DMS79 (cell line): ENCODE results near the gene RANBP3L.
"Not testable (repeated sequence)": the region's sequence is repeated elsewhere in the genome, so short reads cannot be mapped to it uniquely, and the experiment has no call there.

Experiments used
- DNase-seq: peaks from one replicate; lab custom pipeline; 2025; lab: John Stamatoyannopoulos, UW

The RANBP3L gene

DNA sequence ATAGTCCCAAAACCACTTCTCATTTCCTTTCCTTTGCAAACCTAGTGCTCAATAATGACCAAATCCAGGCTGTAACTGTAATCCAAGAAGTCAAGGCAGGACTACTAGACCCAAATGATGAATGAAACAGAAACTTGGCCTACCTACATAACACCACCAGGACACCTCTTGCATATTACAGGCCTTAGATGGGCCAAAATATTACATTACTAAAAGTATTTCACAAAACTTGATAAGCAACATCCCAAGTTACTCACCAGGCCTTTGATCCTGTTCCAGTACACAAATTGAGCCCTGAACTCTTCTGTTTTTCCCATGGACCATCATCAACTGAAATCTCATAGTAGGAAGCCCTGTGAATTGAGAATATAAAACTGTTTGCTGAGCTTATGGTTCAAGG, 94.8 kb downstream of the RANBP3L start:
- no peak for DNase-seq

DNA sequence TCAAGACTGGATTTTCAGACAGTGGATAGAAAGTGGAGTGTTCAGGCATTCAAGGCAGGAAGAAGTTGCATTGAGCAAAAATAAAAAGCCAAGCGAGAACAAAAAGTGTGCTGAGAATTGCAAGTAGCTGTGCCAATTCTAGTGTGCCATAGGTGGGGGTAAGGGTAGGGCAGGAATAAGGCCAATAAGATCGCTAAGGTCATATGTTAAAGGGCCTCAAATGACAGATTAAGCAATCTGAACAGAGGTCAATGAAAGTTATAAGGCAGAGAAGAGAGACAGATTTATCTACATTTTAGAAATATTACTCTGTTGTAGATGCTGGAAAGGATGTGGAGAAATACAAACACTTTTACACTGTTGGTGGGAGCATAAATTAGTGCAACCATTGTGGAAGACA, 96.4 kb downstream of the RANBP3L start:
- DNase-seq = no peak

DNA sequence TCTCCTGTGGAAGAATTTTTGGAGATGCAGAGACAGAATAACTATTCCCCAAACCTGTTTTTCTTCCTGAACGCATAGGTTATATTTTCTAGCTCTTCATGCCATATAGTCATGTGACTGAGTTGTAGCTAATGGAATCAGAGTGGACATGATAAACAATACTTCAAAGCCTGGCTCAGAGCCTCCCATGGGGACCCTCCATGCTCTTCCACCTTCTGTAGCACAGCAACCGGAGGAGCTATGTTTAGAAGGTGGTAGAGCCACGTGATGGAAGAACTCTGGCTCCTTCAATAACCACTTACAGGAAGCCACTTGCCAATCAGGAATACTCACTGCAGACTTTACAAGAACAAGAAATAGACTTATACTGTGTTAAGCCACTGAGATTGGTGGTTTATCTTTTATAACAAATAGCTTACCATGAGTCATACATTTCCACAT, 99.2 kb downstream of the RANBP3L start:
- no peak for DNase-seq

DNA sequence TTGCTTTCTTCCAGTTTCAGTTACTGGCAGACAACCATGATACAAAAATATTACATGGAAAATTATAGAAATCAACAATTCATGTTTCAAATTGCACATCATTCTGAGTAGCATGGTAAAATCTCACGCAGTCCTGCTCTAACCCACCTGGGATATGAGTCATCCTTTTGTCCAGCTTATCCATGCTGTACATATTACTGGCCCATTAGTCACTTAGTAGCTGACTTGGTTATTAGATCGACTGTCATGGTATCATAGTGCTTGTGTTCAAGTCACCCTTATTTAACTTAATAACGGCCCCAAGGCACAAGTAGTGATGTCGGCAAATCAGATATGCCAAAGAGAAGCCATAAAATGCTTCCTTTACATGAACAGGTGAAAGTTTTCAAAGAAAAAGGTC, 101.2 kb downstream of the RANBP3L start:
- DNase-seq = no peak

DNA sequence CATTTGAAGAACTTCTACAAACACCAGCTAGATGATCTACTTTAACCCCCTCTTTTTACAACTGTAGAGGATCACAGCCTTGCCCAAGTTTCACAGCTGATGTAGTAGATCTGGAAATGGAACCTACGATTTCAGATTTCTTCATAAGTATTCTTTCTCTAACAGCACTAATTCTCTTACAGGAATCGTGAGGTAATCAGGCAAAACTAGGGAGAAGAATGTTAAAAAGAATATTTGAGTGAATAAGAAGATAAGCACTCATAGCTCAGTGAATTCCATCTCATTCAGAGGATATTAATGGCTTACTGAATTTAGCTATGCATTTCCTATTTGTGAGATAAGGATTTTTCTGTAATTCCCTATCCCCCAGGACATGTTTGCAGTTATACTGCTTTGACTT, 102.1 kb downstream of the RANBP3L start:
- DNase-seq = no peak

DNA sequence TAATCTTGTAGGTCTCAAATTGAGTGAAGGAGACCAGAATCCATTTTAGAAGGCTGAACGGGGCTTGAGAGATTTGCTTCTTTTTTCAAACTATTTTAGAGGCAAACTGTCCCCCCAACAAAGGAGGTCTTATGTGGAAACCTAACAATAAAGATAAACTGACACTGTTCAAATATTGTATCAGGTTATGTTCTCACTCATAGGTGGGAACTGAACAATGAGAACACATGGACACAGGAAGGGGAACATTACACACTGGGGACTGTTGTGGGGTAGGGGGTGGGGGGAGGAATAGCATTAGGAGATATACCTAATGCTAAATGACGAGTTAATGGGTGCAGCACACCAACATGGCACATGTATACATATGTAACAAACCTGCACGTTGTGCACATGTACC, 102.9 kb downstream of the RANBP3L start:
- not testable (repeated sequence) for DNase-seq
